Osteoblast (primary cell): Measurements from ENCODE around the gene PHOSPHO2. TPM values are rescaled to one million over a fixed set of nuclear protein-coding genes. Genes with fewer than 3 reads are reported as not detected.

Experiments
- DNase-seq: peaks from one replicate; pipeline ENCODE4 v3.0.0; 2011; ENCODE audit warnings: low spot score, mixed read lengths; ENCODE audit not compliant: insufficient read length; ENCODE audit errors: missing footprints
- H2AFZ ChIP-seq: 2 replicates; pipeline ENCODE4 v1.6.0; 2011; ENCODE audit warnings: mild to moderate bottlenecking, low read length
- H3K27ac ChIP-seq: 2 replicates; pipeline ENCODE4 v1.5.1; 2011; ENCODE audit warnings: mild to moderate bottlenecking, low read depth, low read length, moderate library complexity
- H3K27me3 ChIP-seq: 2 replicates; pipeline ENCODE4 v1.6.0; 2012; ENCODE audit warnings: mild to moderate bottlenecking, control low read depth, inconsistent platforms, low read length, moderate library complexity; ENCODE audit not compliant: insufficient read depth
- H3K36me3 ChIP-seq: 2 replicates; pipeline ENCODE4 v1.5.1; 2011; ENCODE audit warnings: mild to moderate bottlenecking, low read length, control low read depth, moderate library complexity; ENCODE audit not compliant: insufficient read depth
- H3K4me1 ChIP-seq: 2 replicates; pipeline ENCODE4 v1.5.1; 2011; ENCODE audit warnings: mild to moderate bottlenecking, low read length, control low read depth, moderate library complexity; ENCODE audit not compliant: insufficient read depth
- H3K4me2 ChIP-seq: 2 replicates; pipeline ENCODE4 v1.6.0; 2011; ENCODE audit warnings: mild to moderate bottlenecking, low read length; ENCODE audit not compliant: insufficient read depth
- H3K4me3 ChIP-seq: fragments of 200-600 bp; sonication (generic); 3 replicates; pipeline ENCODE4 v1.5.1; 2012; ENCODE audit warnings: mild to moderate bottlenecking, low read length, inconsistent platforms; ENCODE audit not compliant: insufficient read depth
- H3K79me2 ChIP-seq: 2 replicates; pipeline ENCODE4 v1.6.0; 2012; ENCODE audit warnings: mild to moderate bottlenecking, low read length, control low read depth, inconsistent platforms; ENCODE audit not compliant: insufficient read depth
- H3K9me3 ChIP-seq: 2 replicates; pipeline ENCODE4 v1.5.1; 2011; ENCODE audit warnings: low read depth, low read length, control low read depth
- H4K20me1 ChIP-seq: 2 replicates; pipeline ENCODE4 v1.6.0; 2012; ENCODE audit warnings: mild to moderate bottlenecking, low read length, control low read depth; ENCODE audit not compliant: insufficient read depth
- total RNA-seq: library from RNA; depleted of rRNA; stranded (reverse); fragments of >200 nt; gene quantifications from 2 replicates; pipeline ENCODE4 v1.2.3, GENCODE V29; 2012
- TF ChIP-seq, protein P1 (sequence below): IDR thresholded peaks from 2 replicates; pipeline ENCODE4 v1.5.1; 2011; ENCODE audit warnings: mild to moderate bottlenecking, low read depth, low read length, moderate library complexity; ENCODE audit errors: extremely low read depth

PHOSPHO2 gene
- total RNA-seq, 1 donor = 3.6 TPM

DNA sequence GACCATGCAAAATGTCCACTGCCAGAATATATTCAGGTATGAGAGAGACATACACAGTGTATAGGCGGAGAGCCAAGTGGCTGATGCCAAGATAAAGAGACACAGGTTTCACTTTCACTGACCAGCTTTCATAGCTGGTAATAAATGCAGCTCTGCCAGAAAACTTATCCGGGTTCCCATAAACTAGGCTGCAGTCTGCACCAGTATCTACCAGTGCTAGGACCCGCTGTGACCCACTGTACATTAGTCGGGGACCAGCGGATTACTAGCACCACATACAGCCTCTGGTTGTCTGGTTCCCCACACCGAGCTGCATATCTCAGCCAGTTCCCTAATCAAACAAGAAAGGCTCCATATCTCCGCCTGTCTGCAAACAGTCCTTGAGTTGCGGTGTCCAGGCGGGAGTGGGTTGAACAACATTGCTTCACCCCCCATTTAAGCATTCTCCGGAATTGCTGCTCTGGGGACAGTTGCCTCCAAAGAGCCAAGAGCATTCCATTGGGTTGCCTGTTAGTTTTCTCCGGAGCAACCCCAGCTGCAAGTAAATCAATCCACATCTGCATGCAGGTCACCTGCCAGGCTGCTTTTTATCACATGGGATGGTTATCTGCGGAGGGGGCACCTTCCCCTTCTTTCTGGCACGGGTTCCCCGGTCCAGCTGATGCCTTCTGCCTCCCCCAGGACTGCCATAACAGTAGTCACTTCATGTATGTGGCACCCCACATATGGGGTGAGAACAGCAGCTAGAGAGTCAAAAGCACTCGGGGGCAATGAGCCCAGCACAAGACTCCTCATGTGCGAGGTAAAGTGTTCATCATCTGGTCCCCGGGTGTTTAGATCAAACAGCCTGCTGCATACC, 21.3 kb downstream of the PHOSPHO2 start:
- H4K20me1 ChIP-seq = no peaks in the 10 kb centered on the region
- H3K79me2 ChIP-seq = no peaks in the 10 kb centered on the region
- TF ChIP-seq, protein P1, sequence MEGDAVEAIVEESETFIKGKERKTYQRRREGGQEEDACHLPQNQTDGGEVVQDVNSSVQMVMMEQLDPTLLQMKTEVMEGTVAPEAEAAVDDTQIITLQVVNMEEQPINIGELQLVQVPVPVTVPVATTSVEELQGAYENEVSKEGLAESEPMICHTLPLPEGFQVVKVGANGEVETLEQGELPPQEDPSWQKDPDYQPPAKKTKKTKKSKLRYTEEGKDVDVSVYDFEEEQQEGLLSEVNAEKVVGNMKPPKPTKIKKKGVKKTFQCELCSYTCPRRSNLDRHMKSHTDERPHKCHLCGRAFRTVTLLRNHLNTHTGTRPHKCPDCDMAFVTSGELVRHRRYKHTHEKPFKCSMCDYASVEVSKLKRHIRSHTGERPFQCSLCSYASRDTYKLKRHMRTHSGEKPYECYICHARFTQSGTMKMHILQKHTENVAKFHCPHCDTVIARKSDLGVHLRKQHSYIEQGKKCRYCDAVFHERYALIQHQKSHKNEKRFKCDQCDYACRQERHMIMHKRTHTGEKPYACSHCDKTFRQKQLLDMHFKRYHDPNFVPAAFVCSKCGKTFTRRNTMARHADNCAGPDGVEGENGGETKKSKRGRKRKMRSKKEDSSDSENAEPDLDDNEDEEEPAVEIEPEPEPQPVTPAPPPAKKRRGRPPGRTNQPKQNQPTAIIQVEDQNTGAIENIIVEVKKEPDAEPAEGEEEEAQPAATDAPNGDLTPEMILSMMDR = no peak
- H3K9me3 ChIP-seq = no peaks in the 10 kb centered on the region
- H3K4me2 ChIP-seq = peak overlapping the region; percentile 77
- H3K27ac ChIP-seq = no peak overlapping the region
- H2AFZ ChIP-seq = peak overlapping the region; percentile 44
- no peaks in the 10 kb centered on the region for H3K27me3 ChIP-seq
- no peak for DNase-seq
- H3K36me3 ChIP-seq = no peaks in the 10 kb centered on the region
- H3K4me1 ChIP-seq = peaks cover 17% of the 10 kb centered on the region
- H3K4me3 ChIP-seq = peak overlapping the region; percentile 60

DNA sequence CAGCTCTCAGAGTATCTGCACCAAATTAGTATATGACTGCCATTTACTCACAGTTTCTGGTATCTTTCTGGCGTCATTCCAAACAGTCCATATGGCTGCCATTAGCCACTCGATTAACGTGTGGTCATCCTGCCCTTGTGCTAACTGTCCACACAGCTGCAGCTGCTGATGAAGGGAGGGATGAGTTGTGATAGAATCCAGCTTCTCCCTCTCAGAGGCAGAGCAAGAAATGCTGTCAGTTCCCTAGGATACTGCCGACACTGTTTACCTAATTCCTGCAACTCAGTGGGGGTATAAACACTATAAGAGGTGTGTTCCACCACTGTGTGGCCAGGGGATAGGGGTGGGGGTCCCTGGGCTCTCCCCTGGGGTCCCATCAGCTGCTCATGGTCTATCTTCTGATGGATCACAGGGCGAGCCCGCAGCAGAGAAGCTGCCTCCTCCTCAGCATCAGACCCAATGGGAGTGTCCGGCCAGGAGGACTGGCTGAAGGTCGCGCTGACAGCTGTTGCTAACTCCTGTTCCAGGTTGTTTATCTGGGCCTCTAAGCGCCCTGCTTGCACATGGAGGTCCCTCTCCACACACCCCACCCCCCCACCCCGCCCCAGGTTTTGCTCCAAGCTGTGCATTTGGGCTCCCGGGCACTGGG, 22.1 kb downstream of the PHOSPHO2 start:
- no peak for DNase-seq
- TF ChIP-seq, protein P1 = no peak
- no peaks in the 10 kb centered on the region for H3K36me3 ChIP-seq
- no peaks in the 10 kb centered on the region for H3K79me2 ChIP-seq
- no peak overlapping the region for H3K27ac ChIP-seq
- H2AFZ ChIP-seq = no peak overlapping the region
- H4K20me1 ChIP-seq = no peaks in the 10 kb centered on the region
- no peaks in the 10 kb centered on the region for H3K27me3 ChIP-seq
- H3K4me3 ChIP-seq = no peak overlapping the region
- peaks cover 17% of the 10 kb centered on the region for H3K4me1 ChIP-seq
- H3K4me2 ChIP-seq = peak overlapping the region; percentile 77
- H3K9me3 ChIP-seq = no peaks in the 10 kb centered on the region

DNA sequence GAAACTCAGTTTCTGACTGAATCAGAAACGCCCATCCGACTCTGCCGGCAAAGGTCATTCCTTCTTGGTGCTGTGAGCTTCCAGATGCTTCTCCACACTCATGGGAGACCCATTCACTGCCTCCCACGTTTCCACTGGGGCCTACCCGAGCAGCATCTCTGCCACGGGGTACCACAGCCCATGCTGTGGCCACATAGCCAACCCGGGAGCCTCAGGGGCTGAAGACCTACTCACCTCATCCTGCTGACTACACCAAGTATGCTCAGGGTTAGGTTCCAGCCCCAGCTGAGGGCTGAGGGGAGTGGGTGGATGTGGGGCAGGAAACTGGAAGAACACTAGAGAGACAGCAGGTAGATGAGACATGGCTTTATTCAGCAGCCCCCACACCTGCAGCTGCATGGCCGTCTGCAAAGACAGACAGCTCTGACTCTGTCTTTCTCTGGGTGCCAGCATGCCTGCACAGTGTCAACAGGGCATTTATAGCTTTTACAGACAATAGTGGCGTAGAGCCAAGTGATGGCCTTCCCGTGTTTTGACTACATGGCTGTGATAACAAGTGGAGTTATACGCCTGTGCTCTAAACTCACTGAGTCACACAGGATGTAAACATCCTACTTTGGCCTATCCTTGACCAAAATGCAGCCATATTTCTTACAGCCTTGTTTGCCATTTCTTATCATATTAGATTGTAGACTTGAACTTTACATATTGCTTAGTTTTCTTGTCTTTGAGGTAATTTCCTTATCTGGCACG, 22.8 kb downstream of the PHOSPHO2 start:
- TF ChIP-seq, protein P1 = no peak
- Histone ChIP-seq H3K9me3 (no peaks in the 10 kb centered on the region), H3K4me3 (no peak overlapping the region), H3K4me2 (no peak overlapping the region), H3K27me3 (no peaks in the 10 kb centered on the region), H2AFZ (no peak overlapping the region), H3K79me2 (no peaks in the 10 kb centered on the region), H4K20me1 (no peaks in the 10 kb centered on the region), H3K27ac (no peak overlapping the region), H3K4me1 (peaks cover 17% of the 10 kb centered on the region), H3K36me3 (no peaks in the 10 kb centered on the region)
- DNase-seq = no peak
